NCI-H1092 (cell line): ENCODE measurements around the gene UQCC2.

Experiments
- DNase-seq: peaks from one replicate; lab custom pipeline; 2025; lab: John Stamatoyannopoulos, UW

Gene UQCC2

DNA sequence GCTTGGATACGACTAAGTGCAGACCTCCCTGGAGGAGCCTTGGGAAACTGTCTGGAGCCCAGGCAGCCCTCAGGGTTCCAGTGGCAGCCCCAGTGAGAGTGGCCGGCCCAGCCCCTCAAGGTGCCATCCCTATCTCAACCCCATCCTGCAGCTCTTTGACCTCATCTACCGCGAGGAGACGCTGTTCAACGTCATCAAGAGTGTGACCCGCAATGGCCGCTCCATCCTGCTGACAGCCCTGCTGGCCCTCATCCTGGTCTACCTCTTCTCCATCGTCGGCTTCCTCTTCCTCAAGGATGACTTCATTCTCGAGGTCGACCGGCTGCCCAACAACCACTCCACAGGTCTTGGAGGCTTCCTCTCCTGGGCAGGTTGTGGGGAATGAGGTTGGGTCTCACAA, 20.7 kb downstream of the UQCC2 start:
- no peak for DNase-seq

DNA sequence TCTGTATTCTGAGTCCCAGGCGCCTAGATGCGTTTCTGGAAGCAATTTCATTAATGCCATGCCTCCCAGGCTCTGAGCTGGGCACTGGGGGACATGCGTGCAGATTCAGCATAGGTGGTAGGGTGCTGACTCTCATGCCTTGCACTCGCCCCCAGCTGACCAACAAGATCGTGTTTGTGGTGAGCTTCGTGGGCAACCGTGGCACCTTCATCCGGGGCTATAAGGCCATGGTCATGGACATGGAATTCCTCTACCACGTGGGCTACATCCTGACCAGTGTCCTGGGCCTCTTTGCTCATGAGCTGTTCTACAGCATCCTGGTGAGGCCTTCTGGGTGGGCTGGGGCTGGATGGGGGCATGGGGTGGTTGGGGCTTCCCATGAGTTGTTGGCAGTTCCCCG, 21.6 kb downstream of the UQCC2 start:
- DNase-seq, result no peak

DNA sequence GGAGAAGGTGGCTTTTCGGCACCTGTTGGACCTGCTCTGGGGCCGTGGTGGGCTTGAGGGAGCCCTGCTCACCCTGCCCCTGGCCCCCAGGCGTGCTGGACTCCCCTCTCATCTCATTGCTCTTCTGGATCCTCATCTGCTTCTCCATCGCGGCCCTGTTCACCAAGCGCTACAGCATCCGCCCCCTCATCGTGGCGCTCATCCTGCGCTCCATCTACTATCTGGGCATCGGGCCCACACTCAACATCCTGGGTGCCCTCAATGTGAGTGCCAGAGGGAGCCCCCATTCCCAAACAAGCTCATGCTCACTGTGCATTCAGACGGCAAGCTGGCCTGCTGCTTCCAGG, 22.4 kb downstream of the UQCC2 start:
- no peak for DNase-seq

DNA sequence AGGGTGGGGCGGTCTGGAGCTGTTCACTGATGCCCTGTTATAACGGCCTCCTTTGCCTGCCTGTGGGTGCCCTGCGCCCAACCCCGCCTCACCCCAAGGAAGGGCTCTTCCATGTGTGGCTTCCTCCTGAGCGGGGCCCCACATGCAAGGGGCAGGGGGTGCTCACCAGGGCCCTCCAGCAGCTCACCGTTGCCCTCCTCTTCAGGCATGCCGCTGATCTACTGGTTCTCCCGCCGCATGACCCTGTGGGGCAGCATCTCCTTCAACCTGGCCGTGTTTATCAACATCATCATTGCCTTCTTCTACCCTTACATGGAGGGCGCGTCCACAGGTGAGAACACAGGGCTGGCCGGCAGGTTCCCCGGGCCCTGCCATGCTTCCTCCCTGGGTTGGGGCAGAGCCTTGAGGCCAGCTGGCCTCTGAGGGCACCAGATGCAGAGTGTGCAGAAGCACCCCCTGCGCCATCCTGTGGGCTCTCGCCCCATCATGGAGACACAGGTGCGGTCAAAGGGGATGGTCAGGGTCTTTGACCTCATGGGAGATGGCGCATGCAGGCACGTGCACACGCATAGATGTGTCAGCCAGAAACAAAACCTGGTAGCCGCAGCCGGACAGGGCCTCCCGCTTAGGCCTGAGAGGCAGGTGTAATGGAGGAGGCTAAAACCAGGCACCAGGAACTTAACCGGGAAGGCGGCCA, 22.9 kb downstream of the UQCC2 start:
- DNase-seq, result no peak

DNA sequence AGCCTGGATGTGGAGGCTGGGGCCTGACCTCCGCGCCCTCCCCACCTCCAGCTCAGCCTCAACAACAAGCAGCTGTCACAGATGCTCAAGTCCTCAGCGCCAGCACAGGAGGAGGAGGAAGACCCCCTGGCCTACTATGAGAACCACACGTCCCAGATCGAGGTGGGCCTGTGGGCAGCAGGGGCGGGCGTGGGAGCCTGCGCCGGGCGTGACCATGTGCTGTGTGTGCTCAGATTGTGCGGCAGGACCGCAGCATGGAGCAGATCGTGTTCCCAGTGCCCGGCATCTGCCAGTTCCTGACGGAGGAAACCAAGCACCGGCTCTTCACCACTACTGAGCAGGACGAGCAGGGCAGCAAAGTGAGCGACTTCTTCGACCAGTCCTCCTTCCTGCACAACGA, 23.5 kb downstream of the UQCC2 start:
- no peak for DNase-seq

DNA sequence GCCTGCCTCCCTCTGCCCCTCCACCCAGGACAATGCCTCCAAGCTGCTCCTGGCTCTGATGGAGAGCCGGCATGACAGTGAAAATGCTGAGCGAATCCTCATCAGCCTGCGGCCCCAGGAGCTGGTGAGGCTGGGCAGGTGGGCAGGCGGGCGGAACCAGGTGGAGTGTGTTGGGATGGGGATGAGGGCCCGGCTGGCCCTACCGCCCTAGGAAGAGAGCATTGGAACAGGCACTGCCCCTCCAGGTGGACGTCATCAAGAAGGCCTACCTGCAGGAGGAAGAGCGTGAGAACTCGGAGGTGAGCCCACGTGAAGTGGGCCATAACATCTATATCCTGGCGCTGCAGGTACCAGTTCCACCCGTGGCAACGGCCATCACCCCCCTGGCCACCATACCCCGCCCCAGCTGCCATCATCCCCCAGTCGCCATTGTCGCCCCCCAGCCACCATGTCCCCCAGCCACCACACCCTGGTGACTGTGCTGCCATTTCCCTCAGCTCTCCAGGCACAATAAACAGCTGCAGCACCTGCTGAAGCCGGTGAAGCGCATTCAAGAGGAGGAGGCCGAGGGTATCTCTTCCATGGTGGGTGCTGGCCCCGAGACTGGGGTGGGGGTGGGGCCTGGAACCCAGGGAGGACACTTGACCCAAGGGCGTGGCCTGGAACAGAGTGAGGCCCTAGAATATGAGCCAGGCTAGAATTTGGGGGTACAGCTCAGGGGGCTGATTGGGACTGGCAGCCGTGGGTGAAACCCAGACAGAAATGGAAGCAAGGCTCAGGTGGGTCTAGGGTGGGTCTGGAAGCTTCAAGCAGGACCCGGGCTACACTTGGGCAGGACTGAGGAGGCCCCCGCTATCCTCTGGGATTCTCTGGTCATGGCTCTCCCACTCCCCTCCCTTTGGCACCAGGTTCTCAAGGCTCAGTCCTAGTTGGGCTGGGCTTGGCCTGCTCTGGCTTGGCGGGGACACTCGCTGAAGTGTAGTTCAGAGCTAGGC, 24.2 kb downstream of the UQCC2 start:
- no peak for DNase-seq

DNA sequence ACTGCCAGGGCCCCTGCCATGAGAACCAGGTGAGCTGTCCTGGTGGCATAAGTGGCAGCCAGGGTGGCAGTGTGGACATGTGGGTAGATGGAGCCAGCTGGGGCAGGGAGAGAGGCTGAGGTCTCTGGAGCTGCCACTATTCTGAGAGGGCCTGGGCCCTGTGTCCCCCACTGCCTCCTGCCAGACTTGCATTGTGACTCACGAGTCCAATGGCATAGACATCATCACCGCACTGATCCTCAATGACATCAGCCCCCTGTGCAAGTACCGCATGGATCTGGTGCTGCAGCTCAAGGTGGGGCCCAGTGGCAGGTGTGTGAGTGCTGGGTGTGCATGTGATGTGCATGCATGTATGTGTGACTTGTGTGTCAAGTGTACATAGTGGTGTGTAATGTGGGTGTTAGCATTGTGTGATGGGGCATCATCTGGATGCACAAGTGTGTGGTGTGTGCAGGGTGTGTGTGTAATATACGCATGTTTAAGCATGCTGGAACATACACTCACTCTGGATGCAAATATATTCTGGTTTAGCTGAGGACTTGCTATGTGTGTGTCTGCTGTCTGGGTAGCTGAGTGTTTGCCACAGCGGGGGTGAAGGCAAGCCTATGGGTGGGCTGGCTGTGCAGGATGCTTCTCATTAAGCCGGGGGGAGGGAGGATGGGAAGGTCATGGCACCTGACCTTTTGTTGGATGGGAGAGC, 25.1 kb downstream of the UQCC2 start:
- DNase-seq, result no peak

DNA sequence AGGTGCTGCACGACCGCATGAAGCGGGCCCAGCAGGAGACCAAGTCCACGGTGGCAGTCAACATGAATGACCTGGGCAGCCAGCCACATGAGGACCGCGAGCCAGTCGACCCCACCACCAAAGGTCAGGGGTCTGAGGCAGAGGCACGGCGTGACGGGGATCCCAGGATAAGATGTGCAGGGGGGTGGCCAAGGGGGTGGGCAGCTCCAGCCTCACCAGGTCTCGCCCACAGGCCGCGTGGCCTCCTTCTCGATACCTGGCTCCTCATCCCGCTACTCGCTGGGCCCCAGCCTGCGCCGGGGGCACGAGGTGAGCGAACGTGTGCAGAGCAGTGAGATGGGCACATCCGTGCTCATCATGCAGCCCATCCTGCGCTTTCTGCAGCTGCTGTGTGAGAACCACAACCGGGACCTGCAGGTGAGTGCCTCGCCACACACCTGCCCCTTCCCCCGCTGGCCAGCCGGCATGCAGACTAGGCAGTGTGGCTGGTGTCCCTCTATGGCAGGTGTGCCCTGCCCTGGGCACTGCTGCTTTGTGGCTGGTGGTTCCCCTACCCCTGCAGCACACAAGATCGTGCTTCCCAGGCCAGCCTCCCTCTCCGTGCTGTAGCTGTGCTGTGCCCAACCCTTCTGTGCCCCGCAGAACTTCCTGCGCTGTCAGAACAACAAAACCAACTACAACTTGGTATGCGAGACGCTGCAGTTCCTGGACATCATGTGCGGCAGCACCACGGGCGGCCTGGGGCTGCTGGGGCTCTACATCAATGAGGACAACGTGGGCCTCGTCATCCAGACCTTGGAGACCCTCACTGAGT, 25.9 kb downstream of the UQCC2 start:
- no peak for DNase-seq

DNA sequence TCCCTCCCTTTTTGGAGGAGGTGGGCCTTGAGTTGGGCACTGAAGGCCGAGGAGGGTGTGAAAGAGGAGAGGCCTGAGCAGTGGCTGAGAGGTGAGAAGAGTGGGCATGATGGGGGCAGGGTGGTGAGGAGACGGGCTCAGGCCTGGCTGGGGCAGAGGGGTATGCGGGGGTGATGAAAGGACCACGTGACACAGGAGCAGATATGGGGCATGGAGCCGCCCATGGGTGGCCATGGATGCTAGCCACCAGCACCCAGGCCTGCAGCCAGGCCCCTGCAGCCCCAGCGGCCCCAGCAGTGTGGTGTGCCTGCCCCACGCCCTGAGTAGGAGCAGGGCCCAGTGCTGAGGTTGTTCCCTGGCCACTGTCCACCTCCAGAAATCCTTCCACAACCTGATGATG, 26.5 kb downstream of the UQCC2 start:
- no peak for DNase-seq

DNA sequence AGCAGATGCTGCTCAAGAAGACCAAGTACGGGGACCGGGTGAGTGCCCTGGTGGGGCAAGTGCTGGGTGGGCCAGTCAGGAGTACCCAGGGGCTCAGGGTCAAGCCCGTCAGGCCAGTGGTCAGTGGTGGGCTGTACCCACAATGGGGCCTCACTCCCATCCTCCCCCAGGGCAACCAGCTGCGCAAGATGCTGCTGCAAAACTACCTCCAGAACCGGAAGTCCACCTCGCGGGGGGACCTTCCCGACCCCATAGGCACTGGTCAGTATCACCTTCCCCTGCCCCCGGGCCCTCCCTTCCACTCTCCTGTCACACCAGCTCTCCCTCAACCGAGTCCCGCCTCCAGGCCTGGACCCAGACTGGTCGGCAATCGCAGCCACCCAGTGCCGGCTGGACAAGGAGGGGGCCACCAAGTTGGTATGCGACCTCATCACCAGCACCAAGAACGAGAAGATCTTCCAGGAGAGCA, 27.0 kb downstream of the UQCC2 start:
- no peak for DNase-seq

DNA sequence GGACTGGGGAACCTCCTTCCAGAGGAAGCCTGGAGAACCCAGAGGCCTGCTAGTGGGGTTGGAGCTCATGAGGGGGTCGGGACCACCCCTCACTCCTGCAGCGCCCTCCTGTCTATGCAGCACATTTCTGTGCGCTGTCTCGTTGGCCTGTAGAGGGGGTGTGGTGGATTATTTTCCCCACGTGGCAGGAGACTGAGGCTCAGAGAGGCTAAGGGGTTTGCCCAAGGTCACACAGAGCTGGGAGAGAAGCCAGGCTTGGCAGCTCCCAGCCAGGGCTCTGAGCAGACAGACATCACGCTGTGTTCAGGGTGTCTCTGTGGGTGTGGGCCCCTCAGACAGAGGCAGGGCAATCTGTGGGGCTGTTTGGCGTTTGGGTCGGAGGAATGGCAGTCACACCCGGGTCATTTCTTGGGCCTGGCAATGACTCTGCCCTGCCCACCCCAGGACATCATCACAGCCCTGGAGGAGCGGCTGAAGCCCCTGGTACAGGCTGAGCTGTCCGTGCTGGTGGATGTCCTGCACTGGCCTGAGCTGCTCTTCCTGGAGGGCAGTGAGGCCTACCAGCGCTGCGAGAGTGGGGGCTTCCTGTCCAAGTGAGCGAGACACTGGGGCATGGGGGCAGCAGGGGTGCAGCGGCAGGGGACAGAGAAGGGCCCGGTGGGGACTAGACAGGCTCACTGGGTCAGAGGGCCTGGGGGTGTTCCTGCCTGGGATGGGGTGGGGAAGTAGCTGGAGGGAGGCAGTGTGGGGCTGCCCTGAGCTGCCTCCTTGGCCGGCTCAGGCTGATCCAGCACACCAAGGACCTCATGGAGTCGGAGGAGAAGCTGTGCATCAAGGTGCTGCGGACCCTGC, 27.7 kb downstream of the UQCC2 start:
- no peak for DNase-seq

DNA sequence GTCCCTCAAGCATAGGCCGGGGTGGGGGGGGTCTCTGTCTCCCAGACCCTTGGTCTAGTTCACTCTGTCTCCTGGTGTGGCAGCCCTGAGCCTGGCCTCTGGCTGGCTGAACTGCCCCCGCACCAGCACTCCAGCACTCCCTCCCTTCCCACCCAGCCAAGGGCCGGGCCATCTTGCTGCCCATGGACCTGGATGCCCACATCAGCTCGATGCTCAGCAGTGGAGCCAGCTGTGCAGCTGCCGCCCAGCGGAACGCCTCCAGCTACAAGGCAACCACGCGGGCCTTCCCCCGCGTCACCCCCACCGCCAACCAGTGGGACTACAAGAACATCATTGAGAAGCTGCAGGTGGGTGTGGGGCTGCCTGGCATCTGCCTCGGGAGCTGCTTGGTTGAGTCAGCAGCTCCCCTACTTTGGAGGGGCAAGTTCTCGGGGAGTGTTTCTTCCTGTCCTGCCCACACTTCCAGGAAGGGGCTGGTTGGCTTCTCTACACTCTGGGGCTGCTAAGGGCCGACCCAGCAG, 28.4 kb downstream of the UQCC2 start:
- DNase-seq, result no peak

DNA sequence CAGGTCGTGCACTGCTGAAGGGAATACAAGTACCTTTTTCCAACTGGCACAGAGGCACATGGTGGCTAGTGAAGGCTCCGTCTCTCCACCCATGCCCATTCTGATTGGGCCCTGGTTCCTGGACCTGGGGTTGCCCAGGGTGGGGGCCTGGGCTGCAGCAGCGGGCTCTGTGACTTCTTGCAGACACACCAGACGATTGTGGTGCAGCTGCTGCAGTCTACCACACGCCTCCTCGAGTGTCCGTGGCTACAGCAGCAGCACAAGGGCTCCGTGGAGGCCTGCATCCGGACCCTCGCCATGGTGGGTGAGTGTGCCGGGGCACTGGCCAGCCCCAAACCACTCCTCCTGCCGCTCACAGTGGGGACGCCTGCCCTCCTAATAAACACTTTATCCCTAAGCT, 29.2 kb downstream of the UQCC2 start:
- DNase-seq, result no peak

DNA sequence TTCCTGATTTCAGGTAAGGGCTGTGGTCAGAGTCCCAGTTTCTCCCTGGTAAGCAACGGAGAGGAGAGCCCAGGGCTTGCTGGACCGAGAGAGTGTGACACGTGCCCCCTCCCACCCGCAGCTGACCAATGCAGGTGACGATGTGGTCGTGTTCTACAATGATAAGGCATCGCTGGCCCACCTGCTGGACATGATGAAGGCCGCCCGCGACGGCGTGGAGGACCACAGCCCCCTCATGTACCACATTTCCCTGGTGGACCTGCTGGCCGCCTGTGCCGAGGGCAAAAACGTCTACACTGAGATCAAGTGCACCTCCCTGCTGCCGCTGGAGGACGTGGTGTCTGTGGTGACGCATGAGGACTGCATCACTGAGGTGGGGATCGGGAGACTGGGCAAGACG, 31.7 kb downstream of the UQCC2 start:
- no peak for DNase-seq

DNA sequence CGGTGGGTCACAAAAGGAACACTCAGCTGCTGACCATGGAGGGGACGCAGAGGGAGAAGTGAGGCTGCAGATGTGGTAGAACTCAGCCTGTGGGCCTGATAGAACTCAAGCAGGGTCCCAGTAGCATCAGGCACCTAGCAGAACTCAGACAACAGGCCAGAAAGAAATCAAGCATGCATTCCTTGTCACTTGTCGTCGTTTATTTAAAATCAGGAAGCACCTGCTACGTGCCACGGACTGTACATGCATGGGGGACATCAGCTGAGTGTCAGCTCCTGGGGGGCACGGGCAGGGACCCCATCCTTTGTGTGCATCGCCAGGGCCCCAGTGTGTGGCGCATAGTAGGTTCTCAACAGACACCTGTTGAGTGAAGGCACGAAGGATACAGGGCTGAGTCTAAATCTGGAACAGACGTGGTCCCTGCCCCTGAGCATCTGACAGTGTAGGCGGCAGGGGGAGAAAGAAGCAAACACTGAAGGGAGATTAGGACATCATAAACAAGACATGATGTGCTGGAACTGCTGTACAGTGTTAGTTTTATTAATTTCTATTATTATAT, 32.5 kb downstream of the UQCC2 start:
- DNase-seq, result no peak

DNA sequence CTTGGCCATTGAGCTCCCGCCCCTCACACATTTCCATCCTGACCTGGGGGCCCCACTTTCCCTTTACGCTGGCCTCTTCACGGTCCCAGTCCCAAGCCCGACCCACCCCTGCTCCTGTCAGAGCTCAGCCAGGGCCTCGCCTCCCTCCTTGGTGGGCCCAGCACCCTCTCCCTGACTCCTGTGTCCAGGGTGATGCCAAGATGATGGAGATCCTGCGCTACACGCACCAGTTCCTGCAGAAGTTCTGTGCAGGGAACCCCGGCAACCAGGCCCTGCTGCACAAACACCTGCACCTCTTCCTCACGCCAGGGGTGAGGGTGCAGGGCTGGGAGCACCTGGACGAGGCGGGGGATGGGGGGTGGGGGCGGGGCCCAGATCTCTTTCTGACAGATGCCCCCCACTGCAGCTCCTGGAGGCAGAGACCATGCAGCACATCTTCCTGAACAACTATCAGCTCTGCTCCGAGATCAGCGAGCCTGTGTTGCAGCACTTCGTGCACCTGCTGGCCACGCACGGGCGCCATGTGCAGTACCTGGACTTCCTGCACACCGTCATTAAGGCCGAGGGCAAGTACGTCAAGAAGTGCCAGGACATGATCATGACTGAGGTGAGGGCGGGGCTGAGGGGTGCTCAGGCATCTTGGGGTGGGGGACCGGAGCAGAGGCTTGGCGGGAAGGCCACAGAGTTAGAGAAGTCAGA, 33.1 kb downstream of the UQCC2 start:
- no peak for DNase-seq

DNA sequence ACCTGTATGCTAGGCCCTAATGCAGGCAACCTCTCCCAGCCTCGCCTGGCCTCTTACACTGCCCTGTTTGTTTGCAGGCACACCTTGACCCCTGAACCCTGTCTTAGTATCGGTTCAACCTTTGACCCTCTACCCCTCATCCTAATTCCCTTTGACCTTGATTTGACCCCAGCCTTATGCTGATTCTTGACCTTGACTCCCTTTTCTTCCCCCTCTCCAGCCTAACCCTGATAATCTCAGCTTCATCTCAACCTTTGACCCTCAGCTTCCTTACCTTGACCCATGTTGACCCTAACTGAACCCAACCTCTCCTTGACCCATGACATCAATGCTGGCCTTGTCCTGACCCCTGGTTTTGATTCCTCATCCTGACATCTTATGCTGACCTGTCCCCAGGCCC, 33.8 kb downstream of the UQCC2 start:
- no peak for DNase-seq

DNA sequence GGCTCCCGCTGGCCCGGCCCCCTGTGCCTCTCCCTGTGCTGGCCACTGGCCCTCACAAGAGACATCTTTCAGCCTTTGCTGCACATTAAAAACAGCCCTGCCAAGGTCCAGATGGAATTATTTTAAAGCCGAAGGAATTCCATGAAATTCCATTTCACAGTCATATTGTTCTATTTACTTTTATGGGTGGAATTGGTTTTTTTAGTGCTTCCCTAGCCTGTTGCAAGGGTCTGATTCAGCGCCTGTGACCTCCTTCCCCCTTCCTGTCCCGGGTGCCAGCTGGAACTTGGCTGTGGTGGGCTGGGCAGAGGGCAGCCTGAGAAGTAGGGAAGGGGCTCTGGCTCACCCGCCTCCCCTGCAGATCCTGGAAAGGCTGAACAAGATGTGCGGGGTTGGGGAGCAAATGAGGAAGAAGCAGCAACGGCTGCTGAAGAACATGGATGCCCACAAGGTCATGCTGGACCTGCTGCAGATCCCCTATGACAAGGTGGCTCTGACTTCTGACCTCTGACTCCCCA, 34.3 kb downstream of the UQCC2 start:
- DNase-seq, result no peak

DNA sequence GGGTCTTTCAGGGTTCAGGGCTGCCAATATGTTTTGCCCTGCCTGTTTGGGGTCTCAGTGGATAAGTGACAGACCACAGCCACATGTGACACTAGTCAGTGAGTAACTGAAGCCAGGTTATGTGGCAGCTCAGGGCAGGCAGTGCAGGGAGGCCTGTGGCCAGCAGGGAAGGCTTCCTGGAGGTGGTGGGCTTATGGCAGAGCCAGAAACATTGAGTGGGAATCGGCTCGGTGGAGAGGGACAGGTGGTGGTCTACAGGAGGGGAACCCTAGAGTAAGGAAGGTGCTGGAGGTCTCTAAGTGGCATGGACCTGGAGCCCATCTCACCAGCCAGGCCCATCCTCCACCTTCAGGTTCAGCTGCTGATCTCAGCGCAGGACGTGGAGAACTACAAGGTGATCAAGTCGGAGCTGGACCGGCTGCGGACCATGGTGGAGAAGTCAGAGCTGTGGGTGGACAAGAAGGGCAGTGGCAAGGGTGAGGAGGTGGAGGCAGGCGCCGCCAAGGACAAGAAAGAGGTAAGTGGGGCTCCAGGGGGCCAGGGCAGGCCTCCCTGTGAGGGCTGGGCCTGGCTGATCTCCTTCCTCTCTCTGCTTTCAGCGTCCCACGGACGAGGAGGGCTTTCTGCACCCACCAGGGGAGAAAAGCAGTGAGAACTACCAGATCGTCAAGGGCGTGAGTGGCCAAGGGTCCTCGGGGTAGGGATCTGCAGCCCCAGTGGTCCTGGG, 34.9 kb downstream of the UQCC2 start:
- no peak for DNase-seq
